GM19452 (cell line): ENCODE data around the gene LRRC27.

Experiments used
- ATAC-seq: cut with Tn5 transposase; IDR thresholded peaks from one replicate; pipeline ENCODE4 v1.9.1; 2021; ENCODE audit not compliant: unreplicated experiment

The LRRC27 gene

DNA sequence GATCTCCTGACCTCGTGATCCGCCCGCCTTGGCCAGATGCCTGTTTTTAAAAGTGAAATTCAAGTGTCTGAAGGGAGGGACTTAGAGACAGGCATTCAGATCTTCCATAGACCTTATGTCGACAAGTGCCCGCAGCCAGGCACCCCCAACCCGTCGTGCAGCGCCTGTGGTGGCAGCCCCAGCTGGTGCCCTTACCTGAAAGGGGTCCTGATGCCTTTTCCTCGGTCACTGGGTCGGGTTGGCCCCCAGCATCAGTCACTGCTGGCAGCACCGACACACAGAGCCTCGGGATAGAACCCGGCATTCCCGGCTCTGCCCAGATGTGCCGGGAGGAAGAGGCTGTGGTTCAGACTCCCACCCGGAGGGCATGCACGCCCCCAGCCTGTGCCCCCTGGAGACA is 23.3 kb downstream of the LRRC27 start:
- no peak for ATAC-seq

DNA sequence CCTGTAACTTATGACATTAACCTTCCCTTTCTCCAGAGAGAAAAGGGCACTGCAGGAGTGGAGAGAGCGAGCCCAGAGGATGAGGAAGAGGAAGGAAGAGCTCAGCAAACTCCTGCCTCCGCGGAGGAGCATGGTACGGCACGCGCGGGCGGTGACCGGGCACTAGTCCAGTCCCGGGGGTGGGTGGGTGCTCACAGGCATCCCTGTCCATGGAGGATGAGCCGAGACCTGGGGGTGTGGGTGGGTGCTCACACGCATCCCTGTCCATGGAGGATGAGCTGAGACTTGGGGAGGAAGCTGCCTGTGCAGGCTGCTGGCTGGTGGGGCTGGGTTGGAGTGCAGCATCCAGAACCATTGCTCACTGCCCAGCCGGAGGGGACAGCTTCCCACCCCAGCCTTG is 23.8 kb downstream of the LRRC27 start:
- no peak for ATAC-seq

DNA sequence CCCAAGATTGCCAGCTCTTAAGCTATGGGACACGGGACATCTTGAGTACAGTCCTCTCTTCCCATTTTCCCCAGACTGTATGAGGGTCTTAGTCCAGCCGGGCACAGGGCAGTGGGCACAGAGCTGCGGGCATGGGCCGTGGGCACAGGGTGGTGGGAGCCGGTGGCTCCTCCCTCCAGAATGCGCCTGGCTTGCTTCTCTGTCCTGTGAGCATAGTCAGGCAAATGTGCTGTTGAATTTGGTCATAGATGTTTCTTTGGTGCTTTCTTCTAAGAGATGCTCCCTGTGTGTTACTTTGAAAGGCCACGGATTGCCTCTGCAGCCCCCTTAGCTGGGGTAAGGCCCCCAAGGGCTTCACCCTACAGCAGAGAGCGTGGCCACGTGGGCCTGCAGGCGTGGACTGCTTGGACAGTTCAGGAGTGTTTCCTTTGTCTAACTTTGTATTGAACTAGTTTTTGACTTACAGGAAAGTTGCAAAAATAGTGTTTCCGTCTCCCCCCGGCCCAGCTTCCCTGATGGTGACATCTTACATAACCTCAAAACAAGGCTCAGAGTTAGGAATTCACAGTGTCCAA is 24.7 kb downstream of the LRRC27 start:
- no peak for ATAC-seq

DNA sequence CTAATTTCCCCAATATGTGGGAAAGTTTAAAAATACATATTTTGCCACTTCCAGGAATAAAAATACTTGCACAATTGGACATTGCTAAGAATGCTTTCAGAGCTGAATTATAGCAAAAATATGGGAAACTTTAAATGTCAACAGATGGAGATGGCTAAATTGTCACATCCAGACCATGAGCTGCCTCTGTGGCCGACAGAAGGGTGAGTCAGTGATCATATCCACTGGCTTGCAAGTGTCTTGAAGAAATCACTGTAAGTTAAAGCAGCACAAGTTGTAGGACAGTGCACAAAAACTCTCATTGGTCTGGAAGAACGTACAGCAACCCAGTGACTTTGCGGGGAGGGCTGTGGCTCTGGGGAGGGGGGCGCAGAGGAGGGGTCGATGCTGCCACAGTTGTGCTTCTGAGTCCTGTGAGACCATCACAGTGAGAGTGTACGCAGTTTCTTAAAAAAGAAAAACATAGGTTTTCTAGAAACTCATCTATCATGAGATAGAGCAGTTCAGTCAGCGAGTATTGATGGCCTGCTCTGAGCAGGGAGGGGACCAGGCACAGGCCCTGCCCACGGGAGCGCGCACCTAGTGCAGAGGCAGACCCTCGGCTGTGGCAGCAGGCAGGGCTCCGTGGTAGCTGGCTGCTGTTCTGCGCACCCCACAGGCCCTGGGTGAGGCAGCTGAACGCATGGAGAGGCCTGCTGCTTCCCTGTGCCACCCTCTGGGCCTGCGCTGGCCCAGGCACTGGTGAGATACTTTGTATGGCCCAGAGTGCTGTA is 25.5 kb downstream of the LRRC27 start:
- no peak for ATAC-seq

DNA sequence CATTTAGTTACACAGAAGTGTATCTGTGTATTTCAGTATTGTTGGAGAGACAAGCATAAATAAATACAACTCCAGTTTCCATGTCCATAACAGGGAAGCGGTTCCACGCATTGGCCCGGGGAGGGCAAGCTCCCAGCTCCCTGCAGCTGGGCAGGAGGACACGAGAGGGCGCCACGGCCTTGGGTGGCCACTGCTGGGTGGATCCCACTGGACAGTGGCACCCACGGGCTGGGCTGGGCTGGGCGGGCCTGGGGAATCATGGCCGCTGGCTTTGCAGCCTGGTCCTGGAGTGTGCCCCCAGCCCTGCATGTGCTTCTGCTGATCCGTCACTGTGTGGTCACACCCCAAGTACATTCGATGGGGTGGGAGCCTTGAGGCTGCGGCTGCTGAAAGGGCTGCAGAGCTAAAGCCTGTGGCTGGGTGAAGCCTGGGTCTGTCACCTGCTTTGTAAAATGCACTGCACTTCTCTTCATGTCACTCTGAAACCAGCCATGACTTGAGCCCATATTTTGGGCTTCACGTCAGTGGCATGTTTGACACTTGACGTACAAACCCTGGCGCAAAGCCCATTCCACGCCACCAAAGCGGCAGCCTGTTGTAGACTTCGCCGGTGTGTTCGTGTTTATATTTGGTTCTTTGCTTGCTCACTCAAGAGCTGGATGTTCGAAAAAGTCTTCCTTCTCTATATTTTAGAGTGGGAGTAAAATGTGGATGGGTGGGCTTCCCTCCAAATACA is 27.5 kb downstream of the LRRC27 start:
- ATAC-seq, result no peak

DNA sequence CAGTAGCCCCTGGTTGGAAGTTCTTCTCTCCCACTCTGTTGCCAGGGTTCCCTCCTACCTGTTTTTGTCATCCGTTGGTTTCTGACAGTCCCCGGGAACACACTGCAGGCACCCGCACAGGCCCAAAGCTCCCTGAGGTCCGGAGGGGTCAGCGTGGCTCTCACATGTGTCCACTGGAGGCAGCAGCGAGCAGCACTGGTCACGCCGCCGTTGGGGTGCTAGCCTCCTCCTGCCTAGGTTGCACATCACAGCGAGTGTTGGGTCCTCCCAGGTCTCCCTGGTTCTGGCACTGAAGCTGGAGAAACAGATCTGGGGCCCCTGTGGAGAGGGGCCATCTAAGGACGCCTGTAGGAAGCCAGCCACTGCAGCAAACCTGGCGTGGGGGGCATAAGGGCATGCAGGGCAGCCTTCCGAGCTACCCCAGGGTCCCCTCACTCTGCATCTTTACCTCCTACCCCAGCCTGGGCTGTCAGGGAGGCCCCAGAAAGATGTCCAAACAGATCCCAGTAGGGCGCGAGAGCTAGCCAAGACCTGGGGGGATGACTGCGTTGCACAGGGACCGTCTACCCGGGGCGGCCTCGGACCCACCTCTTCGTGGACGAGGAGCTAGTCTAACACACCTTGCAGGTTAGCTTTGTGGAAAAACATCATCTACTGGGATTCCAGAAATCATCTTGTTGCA is 28.9 kb downstream of the LRRC27 start:
- no peak for ATAC-seq

DNA sequence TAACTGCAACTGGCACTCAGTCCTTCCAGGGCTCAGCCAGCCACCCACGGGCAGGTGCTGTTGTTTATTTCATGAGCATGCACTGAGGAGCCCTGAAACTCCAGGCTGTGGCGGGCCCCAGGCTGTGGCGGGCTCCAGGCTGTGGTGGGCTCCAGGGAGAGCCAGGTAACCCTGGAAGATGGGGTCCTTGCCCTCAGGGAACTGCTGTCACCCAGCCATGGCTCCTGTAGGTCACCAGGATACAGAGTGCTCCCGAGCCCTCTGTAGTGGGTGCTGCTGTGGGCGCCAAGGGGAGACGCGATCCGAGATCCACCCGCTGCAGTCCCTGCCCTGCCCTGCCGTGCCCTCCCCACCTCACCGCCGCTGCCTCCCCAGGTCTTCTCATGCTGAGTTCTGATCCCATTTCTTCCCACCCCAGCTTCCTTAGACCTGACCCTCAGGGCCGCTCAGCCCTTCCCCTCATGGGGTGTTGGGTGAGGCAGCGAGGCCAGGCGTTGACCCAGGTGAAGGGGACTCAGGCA is 29.6 kb downstream of the LRRC27 start:
- ATAC-seq, result no peak

DNA sequence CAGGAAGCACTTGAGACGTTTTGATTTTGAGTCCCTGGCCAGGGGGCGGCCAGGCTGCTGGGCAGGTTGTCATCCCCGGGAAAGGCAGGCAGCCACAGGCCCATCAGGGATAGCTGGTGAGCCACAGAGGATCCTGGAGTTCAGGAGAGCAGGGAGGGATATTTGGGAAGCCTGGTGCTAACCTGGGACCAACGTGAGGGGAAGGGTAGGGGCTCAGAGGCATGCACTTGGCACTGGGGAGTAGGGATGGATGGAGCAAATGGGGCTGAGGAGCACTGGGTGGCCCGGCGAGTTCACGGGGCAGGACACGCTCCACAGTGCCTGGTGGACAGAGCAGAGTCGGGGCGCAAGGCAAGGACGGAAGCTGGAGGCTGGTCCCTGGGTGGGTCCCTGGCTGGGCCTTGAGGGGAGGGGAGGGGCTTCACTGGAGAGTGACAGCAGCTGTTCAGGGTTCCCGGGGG is 30.2 kb downstream of the LRRC27 start:
- ATAC-seq, result no peak

DNA sequence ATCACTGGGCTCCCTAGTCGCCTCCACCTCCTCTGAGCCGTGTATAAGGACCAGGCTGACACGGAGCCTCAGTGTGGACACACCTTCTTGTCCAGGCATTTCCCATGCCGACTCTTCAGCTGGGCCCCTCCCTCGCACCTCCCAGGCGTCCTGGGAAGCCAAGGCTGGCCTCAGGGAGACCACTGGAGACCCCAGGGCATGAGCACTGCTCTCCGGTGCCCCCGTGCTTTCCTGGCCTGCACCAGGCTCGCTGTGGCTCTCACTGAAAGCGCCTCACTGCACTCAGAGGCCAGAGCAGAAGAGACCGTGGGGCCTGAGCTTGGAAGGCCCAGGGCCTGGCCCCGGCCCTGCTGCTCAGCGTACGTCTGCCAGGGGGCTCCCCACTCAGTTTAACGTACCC is 31.4 kb downstream of the LRRC27 start:
- ATAC-seq, result no peak

DNA sequence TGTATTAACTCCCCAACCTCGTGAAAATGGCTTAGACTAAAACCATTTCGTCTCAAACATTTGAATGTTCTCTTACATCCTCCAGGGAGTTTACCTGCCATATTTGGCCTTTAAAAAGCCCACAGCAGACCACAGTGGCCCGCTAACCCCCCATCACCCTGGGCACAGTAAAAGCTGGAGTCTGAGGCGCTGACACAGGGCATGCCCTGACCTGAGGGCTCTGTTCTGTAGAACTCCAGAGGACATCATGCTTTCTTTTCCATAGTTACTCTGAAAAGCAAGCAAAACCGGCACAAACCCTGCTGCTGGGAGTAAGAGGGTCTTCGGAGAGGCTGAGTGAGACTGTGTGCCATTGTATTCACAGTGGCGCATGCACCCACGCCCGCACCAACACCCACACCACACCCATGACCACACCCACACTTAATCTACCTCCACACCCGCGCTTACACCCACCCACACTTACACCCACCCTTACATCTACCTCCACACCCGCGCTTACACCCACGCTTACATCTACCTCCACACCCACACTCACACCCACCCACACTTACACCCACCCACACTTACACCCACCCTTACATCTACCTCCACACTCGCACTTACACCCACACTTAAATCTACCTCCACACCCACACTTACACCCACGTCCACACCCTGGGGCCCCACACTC is 32.1 kb downstream of the LRRC27 start:
- no peak for ATAC-seq

DNA sequence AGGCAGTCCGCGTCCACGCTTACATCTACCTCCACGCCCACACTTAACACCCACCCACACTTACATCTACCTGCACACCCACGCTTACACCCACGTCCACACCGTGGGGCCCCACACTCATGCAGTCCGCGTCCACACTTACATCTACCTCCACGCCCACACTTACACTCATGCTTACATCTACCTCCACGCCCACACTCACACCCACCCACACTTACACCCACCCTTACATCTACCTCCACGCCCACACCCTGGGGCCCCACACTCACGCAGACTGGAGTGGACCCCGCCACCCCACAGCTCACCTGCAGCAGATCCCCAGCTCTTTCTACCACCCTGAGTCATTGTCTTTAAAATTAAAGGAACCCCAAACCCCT is 32.6 kb downstream of the LRRC27 start:
- ATAC-seq, result no peak

DNA sequence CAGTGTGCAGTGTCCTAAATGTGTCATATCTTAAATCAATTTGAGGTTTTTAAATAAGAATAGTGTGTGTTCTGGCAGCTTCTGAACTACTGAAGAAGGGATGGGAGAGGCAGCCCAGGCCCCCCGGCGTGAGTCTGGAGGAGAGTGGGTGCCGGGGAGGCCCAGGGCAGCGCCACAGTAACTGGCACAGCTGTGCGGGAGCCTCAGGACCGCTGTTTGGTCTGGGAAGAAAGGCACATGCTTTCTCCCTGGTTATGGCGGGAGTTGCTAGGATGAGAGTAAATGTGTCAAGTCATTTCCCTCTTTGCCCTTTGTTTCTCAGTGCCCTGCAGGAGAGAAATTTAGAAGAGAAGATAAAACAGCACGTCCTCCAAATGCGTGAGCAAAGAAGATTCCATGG is 33.1 kb downstream of the LRRC27 start:
- no peak for ATAC-seq

DNA sequence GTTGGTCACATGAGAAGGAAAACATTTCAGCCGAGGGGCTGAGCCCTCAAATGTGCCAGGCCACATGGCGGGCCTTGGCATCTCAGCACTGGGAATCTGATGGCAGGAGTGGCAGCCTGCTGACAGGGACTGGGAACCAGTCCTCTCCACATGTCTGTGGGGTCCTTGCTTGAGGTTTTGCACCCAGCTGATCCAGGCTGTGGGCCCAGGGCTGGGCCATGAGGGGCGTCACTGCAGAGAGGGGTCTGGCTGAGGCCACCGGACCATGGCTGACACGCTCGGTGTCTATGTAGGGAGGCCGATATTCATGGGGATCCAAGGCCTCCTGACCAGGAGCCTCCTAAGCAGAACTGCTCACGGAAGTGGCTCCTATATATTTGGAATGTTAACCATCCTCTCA is 34.0 kb downstream of the LRRC27 start:
- ATAC-seq, result no peak

DNA sequence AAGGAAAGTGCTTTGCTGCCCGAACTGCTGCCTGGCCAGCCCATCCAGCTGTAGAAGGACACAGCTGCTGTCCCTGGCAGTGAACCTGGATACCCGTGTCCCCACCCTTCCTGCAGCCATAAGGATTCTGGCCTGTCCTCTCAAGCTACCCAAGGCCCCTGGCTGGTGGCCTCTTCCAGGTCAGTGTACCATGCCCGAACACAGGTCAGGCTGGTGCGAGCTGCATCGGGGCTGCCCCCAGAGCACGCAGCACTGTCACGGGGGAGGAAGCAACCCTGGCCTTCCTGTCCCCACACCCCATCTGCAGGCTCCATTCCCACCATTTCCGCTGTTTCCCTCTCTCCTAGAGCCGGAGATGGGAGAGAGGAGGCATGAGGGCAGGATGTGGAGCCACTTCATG is 34.5 kb downstream of the LRRC27 start:
- no peak for ATAC-seq

DNA sequence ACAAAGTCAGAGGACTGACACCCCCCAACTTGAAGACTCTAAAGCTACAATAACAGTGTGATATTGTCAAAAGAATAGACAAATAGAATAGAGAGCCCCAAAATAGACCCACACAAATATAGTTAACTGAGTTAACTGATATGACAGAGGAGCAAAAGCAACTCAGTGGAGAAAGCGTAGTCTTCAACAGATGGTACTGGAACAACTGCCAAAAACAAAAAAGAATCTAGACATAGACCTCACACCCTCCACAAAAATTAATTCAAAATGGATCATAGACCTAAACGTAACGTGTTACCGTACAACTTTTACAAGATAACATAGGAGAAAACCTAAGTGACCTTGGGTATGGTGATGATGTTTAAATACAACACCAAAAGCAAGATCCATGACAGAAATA is 36.4 kb downstream of the LRRC27 start:
- ATAC-seq, result no peak

DNA sequence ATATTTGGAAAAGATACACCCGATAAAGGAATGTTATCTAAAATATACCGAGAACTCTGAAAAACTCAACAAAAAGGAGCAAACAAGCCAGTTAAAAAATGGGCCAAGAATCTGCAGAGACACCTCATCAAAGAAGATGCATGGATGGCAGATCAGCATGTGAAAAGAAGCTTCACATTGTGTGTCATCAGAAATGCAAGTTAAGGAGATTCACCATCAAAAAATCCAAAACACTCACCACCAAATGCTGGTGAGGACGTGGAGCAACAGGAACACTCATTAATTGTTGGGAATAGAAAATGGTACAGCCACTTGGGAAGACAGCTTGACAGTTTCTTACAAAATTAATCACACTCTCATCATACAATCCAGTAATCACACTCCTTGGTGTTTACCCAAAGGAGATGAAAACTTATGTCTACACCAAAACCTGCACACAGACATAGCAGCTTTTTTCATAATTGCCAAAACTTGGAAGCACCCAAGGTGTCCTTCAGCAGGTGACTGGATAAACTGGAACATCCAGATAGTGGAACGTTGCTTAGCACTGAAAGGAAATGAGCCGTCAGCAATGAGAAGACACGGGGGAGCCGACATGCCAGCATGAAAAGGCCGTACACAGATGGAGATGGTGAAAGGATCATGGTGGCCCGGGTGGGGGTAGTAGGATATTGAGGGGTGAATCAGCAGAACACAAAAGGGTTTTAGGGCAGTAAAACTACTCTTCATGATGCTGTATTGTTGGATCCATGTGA is 37.1 kb downstream of the LRRC27 start:
- no peak for ATAC-seq

DNA sequence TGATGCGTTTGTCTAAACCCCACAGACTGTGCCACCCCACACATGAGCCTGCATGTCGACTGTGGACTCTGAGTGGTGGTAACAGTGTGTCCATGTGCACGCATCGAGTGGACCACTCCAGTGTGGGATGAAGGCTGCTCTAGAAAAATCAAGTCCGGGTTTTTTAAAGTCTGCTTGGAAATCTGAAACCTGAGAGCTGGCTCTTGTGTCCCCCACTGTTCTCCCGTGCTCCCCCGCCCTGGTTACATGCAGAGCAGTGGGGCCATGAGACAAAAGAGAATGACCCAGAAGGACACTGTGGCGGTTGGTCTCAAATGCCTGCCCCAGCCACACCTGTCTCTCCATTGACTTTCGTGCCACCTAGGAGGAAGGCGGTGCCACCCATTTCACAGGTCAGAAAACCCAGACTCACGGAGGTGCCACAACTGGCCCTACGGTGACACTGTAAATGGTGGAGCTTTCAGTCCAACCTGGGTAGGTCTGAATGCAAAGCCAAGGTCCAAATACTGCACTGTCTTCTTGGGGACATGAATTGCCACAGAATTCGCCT is 37.7 kb downstream of the LRRC27 start:
- no peak for ATAC-seq

DNA sequence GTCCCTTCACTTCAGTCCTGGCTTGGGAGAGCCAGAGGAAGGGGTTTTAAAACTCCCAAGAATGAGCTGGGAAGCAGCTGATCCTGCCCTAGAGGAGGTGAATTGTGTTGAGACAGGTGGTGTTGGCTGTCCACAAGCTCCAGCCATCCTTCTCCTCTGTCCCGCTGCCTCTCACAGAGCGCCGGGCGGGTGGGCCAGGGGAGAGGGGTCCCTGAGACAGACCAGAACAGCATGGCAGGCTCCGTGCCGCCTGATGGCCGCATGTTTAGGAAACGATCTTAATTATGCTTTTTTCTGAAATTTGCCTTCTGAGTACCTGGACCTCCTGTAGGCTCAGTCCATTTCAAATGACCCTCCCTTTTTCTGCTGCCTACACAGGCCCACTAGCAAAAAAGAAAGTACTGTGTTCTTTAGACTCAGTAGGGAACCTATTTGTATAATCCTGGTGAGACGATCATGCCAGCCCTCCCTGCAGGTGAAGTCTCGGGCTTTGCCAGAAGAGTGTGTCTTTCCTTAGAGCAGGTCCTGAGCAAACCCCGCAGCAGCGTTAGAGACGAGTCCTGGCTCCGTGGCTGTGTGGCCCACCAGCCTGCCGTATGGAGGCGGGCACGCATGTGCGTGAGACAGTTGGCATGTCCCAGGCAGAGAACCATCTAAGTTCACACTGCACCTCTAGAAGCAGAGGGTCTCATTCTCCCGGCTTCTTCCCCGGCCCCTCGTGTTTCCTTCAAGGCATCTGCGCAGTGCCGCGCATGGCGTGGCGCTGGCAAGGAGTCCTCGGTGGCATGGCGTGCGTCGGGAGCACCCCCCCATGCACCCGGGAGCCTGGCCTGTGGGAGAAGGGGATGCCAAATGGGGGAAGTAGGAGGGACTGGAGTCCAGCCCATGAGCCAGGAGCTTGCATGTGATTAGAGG is 38.7 kb downstream of the LRRC27 start:
- no peak for ATAC-seq

DNA sequence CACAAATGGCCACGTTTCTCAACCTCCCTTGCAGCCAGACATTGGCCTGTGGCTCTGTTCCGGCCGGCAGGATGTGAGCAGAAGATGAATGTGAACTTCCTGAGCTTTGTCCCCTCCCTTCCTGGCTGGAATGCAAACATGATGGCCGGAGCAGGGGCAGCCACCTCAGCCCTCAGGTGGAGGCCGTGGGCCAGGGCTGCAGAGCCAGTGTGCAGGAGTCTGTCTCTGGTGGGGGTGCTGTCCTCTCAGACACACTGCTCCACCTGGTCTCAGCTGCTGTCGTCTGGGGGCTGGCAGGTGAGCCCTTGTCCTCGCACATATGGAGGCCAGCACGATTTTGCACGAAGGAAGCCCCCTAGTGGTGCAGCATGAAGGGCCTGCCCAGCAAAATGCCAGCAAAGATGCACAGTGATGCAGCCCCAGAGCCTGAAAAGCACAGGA is 39.7 kb downstream of the LRRC27 start:
- no peak for ATAC-seq
